ENCODE data around the gene KRTAP10-9. TPM values are rescaled to one million over a fixed set of nuclear protein-coding genes. Genes with fewer than 3 reads are reported as not detected.
"Not testable (repeated sequence)": the region's sequence is repeated elsewhere in the genome, so short reads cannot be mapped to it uniquely, and the experiment has no call there.

KRTAP10-9 gene
- total RNA-seq, 1 donor from 2014 or later, result not detected

DNA sequence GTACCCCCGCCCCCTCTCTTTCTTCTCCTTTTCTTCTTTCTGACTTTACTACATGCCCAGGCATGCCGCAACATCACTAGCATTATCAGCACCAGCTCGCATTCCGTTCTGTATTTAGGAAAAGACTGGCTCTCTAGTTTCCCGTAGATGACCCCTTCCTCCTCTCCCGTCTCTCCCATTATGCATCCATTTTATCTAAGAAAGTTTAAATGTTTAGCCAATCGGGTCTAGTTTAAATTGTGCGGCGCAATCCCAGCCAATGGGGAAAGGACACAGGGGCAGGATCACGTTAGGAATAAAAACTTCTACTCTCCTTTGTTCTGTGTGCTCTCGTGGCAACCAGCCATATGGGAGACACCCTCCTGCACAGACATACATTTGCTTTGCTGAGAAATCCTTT is 28.8 kb upstream of the KRTAP10-9 start:
- peaks cover 66% of the 10 kb centered on the region for H3K27me3 Mint-ChIP-seq (ENCODE audit: low read depth)
- H3K36me3 Mint-ChIP-seq (ENCODE audit: low read depth), result peaks cover 3% of the 10 kb centered on the region
- H3K4me1 Mint-ChIP-seq (ENCODE audit: low read depth), result peaks cover 6% of the 10 kb centered on the region
- TF ChIP-seq, protein P1, sequence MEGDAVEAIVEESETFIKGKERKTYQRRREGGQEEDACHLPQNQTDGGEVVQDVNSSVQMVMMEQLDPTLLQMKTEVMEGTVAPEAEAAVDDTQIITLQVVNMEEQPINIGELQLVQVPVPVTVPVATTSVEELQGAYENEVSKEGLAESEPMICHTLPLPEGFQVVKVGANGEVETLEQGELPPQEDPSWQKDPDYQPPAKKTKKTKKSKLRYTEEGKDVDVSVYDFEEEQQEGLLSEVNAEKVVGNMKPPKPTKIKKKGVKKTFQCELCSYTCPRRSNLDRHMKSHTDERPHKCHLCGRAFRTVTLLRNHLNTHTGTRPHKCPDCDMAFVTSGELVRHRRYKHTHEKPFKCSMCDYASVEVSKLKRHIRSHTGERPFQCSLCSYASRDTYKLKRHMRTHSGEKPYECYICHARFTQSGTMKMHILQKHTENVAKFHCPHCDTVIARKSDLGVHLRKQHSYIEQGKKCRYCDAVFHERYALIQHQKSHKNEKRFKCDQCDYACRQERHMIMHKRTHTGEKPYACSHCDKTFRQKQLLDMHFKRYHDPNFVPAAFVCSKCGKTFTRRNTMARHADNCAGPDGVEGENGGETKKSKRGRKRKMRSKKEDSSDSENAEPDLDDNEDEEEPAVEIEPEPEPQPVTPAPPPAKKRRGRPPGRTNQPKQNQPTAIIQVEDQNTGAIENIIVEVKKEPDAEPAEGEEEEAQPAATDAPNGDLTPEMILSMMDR (IDR thresholded peaks at IDR 0.05), result no peak
- no peak overlapping the region for H3K27ac Mint-ChIP-seq (ENCODE audit: unreplicated experiment)
- peaks cover 10% of the 10 kb centered on the region for H3K9me3 Mint-ChIP-seq (ENCODE audit: low read depth)
- no peak for DNase-seq (ENCODE audit: low spot score)
- no peak overlapping the region for H3K4me3 Mint-ChIP-seq (ENCODE audit: unreplicated experiment)

- Mint-ChIP-seq H3K4me3 (ENCODE audit: unreplicated experiment) (no peak overlapping the region), H3K9me3 (ENCODE audit: low read depth) (peaks cover 15% of the 10 kb centered on the region), H3K36me3 (ENCODE audit: low read depth) (peaks cover 3% of the 10 kb centered on the region), H3K27ac (ENCODE audit: unreplicated experiment) (no peak overlapping the region), H3K27me3 (ENCODE audit: low read depth) (peaks cover 66% of the 10 kb centered on the region), H3K4me1 (ENCODE audit: low read depth) (no peaks in the 10 kb centered on the region)
- TF ChIP-seq, protein P1 (IDR thresholded peaks at IDR 0.05), result no peak
- no peak for DNase-seq (ENCODE audit: low spot score)
These were observed 27.4 kb upstream of the KRTAP10-9 start for GRCh38 chr21:44599264-44600029.

- not testable (repeated sequence) for DNase-seq (ENCODE audit: low spot score); H3K36me3 Mint-ChIP-seq (ENCODE audit: low read depth); H3K4me3 Mint-ChIP-seq (ENCODE audit: unreplicated experiment); H3K4me1 Mint-ChIP-seq (ENCODE audit: low read depth); H3K27ac Mint-ChIP-seq (ENCODE audit: unreplicated experiment)
- Mint-ChIP-seq H3K27me3 (ENCODE audit: low read depth) (peaks cover 68% of the 10 kb centered on the region), H3K9me3 (ENCODE audit: low read depth) (peaks cover 18% of the 10 kb centered on the region)
These were observed 26.5 kb upstream of the KRTAP10-9 start, which contains the start of gene KRTAP10-7 for GRCh38 chr21:44600118-44600978. KRTAP10-7 (plus strand) TSS chr21:44600597; CDS start chr21:44600622, 25 bp downstream.

GRCh38 chr21:44601091-44601490 is 25.8 kb upstream of the KRTAP10-9 start:
- H3K27me3 Mint-ChIP-seq (ENCODE audit: low read depth), result peaks cover 69% of the 10 kb centered on the region
- not testable (repeated sequence) for H3K27ac Mint-ChIP-seq (ENCODE audit: unreplicated experiment); H3K4me3 Mint-ChIP-seq (ENCODE audit: unreplicated experiment); H3K4me1 Mint-ChIP-seq (ENCODE audit: low read depth); H3K36me3 Mint-ChIP-seq (ENCODE audit: low read depth)
- peak; percentile 75 for DNase-seq (ENCODE audit: low spot score)
- H3K9me3 Mint-ChIP-seq (ENCODE audit: low read depth), result peaks cover 18% of the 10 kb centered on the region

DNA sequence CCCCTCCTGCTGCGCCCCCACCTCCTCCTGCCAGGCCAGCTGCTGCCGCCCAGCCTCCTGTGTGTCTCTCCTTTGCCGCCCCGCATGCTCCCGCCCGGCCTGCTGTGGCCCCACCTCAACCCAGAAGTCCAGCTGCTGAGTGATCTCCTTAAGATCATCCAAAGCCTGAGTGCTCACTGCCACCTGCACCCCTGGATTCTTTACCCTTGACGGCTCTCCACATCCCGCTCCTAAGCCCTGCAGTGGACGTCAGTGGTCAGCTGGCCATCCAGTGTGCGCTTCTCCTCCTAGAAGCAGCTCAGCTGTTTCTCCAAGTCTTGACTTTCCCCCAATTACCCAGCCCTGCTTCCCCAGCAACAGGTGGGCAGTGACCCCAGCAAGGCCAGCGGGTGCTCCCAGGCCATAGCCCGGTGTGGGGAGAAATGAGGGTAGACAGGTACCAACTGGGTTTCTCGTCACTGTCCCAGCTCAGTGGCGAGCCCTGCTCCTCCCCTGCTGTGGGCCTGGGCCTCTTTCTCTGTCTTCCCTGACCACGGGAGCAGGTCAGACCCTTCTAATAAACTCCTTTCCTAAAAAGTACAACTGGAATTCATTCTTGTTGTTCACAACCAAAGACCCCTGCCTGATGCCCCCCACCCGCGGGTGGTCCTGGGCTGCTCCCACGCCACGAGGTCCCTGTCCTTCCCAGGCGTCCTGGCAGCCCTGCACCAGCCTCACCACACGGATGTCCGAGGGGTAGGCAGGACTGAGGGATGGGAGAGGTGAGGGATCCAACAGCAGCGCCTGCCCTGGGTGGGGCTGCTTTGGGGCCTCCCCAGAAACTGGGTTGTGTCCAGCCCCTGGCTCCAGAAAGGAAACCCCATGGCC is 25.1 kb upstream of the KRTAP10-9 start:
- no peak overlapping the region for H3K27ac Mint-ChIP-seq (ENCODE audit: unreplicated experiment)
- H3K4me1 Mint-ChIP-seq (ENCODE audit: low read depth), result no peaks in the 10 kb centered on the region
- peak; percentile 61 for DNase-seq (ENCODE audit: low spot score)
- H3K4me3 Mint-ChIP-seq (ENCODE audit: unreplicated experiment), result no peak overlapping the region
- H3K27me3 Mint-ChIP-seq (ENCODE audit: low read depth), result peaks cover 69% of the 10 kb centered on the region
- peaks cover 18% of the 10 kb centered on the region for H3K9me3 Mint-ChIP-seq (ENCODE audit: low read depth)
- TF ChIP-seq, protein P1 (IDR thresholded peaks at IDR 0.05), result no peak
- peaks cover 6% of the 10 kb centered on the region for H3K36me3 Mint-ChIP-seq (ENCODE audit: low read depth)
